ENCODE measurements around the gene CSN1S1.
A peak's percentile ranks its signal among the peaks of the same experiment; 100 is the strongest.

The CSN1S1 gene

GRCh38 chr4:69930768-69931167 lies at the start of gene CSN1S1:
TSS of gene CSN1S1 (plus strand) at chr4:69931068. CDS start at chr4:69932556, 1,488 bp downstream.
- no peak for DNase-seq (ENCODE audit: low read depth)
- TF ChIP-seq CTCF (IDR thresholded peaks at IDR 0.05; ENCODE audit: low read depth, low read length, missing control alignments) = no peak
- no peak within 1 kb of the TSS for H3K4me3 ChIP-seq (ENCODE audit: low read depth, low read length)

DNA sequence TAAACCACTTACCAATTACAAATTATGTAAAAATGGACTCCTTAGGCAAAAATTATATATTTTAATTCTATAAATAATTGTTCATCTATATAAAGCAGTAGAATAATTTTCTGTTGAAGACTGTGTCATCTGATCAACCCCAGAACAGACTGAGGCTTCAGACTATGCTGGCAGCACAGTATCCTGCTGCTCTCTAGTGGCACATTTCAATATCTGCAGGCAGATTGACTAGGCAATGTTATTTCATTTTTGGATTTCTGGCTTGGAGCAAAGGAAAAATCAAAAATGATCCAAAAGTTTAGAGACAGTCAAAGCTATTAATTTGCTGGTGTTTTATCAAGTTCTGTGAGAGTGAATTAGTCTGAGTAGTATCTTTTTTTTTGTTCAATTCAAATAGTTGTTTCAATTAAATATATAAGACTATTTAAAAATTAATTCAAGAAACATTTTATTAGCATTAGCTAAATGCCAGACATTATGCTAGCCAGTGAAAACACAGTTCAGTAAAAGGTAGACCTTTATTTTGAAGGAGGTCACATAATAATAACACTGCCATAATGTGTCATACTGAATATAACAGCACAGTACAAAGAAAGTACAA lies 49.6 kb upstream of the CSN1S1 start:
- TF ChIP-seq CTCF (IDR thresholded peaks at IDR 0.05; ENCODE audit: low read depth, low read length, missing control alignments) = peak; percentile 67
- peak; percentile 2 for DNase-seq (ENCODE audit: low read depth)
- no peak overlapping the region for H3K4me3 ChIP-seq (ENCODE audit: low read depth, low read length)

DNA sequence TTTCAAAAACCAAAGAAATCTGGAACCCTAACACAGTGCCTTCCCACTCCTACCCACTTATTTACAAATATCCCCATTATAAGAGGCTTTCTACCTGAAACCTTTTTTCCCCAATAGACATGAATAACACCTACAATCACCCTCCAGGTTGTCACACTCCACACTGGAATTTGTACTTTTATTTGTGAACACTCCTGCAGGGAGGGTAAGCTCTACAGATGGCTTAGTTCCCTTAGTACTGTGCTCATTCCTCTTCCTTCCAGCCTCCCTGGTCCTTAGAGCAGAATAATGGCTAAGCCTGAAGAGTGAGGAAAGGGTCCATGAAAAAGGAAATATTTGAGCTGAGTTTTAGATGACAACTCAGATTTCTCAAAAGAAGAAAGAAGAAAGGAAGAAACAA lies 48.7 kb upstream of the CSN1S1 start:
- TF ChIP-seq CTCF (IDR thresholded peaks at IDR 0.05; ENCODE audit: low read depth, low read length, missing control alignments) = no peak
- no peak overlapping the region for H3K4me3 ChIP-seq (ENCODE audit: low read depth, low read length)
- no peak for DNase-seq (ENCODE audit: low read depth)

DNA sequence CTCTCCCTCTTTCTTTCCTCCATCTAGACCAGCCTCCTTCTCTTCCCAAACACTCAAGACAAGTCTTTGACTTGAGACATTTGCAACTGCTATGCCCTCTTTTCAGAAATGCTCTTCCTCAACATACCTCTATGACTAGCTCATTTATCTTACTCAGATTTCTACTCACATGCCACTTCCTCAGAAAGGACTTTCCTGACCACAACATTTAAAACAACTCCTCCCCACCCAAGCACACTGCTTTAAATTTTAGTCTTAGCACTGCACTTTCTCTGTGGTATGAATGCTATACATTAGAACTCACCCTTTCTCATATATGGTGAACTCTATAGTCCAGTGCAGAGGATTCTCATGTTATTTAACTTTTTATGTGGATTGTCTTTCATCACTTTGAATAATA lies 42.5 kb upstream of the CSN1S1 start:
- TF ChIP-seq CTCF (IDR thresholded peaks at IDR 0.05; ENCODE audit: low read depth, low read length, missing control alignments) = no peak
- no peak overlapping the region for H3K4me3 ChIP-seq (ENCODE audit: low read depth, low read length)

GRCh38 chr4:69894186-69894585 lies 36.7 kb upstream of the CSN1S1 start:
- no peak for DNase-seq (ENCODE audit: low read depth)
- no peak for TF ChIP-seq CTCF (IDR thresholded peaks at IDR 0.05; ENCODE audit: low read depth, low read length, missing control alignments)
- H3K4me3 ChIP-seq (ENCODE audit: low read depth, low read length) = no peak overlapping the region

More for the DNA sequence above, 42.5 kb upstream of the CSN1S1 start:
- DNase-seq (ENCODE audit: low read depth) = no peak

- no peak for TF ChIP-seq CTCF (IDR thresholded peaks at IDR 0.05; ENCODE audit: low read depth, low read length, missing control alignments)
- H3K4me3 ChIP-seq (ENCODE audit: low read depth, low read length) = no peak overlapping the region
- no peak for DNase-seq (ENCODE audit: low read depth)
These were observed 36.1 kb upstream of the CSN1S1 start for GRCh38 chr4:69894721-69895120.

DNA sequence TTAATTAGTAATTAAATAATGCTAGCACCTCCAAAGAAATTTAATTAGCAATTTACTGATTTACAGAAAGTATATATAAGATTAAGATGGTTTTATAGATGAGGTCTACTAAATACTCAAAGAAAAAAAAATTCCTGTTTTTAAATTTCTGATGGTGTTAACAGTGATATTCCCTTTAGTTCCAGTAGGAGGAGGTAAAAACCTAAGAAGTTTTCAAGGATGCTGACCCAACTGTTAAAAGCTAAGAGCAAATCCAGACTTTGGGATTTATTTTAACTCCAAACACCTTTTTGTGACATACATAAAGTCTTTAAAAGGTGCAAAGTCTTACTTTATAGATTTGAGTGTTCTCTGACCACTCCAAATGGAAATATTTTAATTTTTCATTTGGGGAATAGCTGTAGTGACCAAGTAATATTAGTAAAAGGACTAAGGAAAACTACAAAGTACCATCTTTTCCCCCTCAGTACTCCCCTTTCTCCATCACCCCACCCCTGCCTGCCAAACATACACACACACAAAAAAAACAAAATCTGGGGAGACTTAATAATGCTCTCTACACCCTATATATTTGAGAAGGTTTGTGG lies 34.2 kb upstream of the CSN1S1 start:
- no peak overlapping the region for H3K4me3 ChIP-seq (ENCODE audit: low read depth, low read length)
- no peak for DNase-seq (ENCODE audit: low read depth)
- peak; percentile 34 for TF ChIP-seq CTCF (IDR thresholded peaks at IDR 0.05; ENCODE audit: low read depth, low read length, missing control alignments)

Data from GM12864 (cell line).